ENCODE measurements around the gene RFTN1. TPM values are rescaled to one million over a fixed set of nuclear protein-coding genes. Genes with fewer than 3 reads are reported as not detected.
"Not testable (repeated sequence)": the region's sequence is repeated elsewhere in the genome, so short reads cannot be mapped to it uniquely, and the experiment has no call there.

RFTN1 gene
- total RNA-seq, 1 experiment from 2014 or later: 0.15 TPM

DNA sequence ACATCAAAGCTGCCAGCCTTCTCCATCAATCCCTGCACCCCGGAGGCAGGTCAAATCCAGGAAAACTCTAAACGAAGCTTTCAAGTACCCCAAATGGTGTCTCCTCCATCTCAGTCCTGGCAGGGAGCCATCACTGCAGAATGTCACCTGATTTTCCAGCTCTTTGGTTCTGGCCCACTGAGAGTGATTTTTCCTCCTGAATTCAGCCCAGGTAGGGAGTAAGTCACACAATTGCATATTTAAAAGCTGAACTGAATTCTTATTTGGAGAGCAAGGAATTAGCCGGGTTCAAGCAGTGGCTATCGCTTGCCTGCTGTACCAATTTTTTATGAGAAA lies 5.3 kb downstream of the RFTN1 start:
- DNase-seq (ENCODE audit: extremely low read depth, low read depth): no peak

DNA sequence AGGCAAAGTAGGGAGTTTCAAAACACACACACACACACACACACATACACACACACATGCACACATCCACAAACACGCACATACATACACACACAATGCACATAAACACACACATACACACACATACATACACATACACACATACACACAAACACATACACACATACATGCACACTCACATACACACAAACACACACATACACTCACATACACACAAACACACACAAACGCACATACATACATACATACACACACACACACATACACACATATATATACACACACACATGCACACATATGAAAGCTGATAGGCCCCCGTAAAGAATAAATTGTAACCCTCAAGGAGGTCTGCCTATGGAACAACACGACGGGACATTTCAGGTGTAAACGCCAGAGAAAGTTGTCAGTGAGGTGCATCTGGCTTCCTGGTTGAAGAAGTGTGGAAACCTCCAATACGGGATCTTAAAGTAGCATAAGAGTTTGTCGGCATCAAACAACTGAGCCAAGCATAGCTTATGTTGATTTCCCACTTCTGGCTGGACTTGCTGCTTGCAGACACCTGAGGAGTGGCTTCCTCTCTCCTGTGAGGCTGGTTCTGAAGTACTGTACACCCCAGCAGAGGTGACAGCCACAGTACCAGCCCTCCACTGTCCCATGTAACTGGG lies 5.8 kb downstream of the RFTN1 start:
- no peak for DNase-seq (ENCODE audit: extremely low read depth, low read depth)

DNA sequence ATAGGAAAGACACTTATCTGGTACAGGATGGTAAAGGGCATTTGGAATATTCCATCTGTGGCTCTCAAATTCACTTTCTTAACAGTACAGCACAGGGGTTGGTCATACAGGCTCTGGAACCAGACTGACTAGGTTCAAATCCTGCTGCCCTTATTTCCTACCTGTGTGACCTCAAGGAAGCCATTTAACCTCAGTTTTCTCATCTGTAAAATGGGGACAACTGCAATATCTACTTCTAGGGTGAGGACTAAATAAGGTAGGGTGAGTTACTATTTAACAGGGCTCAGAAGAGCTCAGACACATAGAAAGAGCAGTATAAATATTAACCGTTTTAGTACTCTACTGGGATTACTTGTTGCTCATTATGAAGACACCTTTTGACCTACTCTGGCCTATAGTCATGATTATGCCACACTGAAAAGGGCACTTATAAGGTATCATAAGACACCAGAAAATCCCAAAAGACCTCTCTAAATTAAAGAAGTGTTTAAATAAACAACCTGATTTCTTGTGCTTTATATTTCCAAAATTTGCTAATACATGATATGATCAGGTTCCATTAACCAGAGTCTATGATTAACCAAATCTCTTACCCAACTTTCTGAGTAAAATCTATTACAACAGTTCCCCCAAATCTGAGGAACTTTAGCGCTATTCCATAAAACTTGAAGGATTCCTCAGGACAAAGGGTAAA lies 6.5 kb downstream of the RFTN1 start:
- DNase-seq (ENCODE audit: extremely low read depth, low read depth): no peak

DNA sequence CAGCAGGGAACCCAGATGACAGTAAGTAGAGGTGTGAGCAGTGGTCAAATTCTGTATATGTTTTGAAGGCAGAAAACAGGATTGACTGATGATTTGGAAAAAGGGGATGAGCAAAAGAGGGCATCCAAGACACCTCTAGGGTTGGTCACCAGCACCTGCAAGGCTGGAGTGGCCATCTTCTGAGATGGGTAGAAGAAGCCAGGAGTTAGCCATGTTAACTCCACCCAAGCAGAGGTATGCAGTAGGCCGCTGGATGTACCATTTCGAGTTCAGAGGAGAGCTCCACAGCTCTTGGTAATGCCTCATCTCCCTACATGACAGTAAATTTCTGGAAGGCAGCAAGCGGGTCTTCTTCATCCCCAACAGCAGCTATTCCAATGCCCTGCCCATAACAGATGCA lies 7.0 kb downstream of the RFTN1 start:
- DNase-seq (ENCODE audit: extremely low read depth, low read depth): no peak

DNA sequence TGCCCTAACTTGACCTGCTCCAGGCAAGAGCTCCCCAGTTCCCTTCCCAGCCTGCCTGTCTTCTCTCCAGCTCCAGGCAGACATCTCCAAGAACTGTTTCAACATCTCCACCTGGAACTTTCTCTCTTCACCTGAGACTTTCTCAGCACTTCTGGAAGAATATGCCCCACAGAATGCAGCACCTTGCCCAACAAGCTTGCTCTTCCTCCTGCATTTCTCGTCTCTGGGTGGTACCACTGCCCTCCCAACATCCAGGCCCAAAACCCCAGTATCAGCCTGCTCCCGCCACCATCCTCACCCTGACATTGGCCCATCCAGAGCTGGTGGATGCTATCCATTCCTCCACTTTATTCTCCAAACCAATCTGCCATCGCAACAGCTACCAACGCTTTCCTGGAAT lies 8.8 kb downstream of the RFTN1 start:
- DNase-seq (ENCODE audit: extremely low read depth, low read depth): no peak

DNA sequence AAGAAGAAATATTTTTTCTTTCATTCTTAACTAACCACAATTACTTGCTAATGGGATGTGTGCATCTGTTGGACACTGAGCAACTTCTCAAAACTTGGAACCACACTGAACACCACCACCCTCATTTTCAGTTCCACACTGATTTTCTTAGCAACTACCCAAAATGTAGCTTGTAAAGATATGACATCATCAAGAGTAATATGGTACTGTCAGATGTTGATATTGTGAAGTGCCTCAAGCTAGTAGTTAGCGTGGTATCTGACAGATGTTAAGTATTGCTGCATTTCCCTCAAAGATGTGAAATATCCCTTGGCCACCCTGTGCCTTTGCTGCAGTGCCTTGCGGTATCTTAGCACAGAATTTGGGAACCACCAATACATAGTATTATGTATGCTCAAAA lies 9.3 kb downstream of the RFTN1 start:
- DNase-seq (ENCODE audit: extremely low read depth, low read depth): no peak

DNA sequence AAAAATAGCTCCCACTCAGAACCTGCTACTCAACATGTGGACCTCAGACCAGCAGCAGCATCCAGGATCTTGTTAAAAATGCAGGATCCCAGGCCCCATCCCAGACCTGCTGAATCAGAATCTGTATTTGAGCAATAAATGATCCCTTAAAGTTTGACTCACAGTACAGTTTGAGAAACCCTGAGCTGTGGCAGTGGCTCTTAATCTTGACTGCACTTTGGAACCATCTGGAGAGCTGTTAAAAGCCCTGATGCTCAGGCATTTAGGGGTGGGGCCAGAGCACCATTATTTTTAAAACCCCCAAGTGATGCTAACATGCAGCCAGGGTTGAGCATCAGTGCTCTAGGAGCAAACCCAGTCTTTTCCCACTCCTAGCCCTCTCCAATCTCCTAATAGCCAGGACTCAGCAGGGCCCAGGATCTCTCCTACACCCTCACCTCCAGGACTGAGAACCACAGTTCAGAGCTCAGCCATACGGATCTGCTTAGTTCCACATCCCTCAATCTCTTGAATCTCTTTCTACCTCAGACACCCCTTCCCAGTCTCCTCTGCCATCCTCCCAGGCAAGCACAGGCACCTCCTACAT lies 10.2 kb downstream of the RFTN1 start:
- no peak for DNase-seq (ENCODE audit: extremely low read depth, low read depth)

DNA sequence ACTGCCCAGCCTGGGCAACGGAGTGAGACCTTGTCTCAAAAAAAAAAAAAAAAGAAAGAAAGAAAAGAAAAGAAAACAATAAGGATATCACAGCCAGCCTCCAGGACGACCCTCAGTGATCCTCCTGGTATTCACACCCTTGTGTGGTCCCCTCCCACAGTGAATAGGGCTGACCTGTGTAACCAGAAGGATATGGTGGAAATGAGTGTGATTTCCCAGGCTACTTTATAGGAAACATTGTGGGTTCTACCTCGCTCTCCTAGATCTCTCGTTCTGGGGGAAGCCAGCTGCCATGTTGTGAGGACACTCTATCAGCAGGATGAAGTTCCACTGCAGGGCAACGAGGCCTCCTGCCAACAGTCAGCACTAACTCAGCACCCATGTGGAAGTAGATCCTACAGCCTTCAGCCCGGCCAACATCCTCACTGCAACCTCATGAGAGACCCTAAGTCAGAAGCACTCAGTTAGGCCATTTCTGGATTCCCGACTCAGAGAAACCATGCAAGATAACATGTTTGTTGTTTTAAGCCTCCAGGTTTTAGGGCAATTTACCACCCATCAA lies 11.1 kb downstream of the RFTN1 start:
- DNase-seq (ENCODE audit: extremely low read depth, low read depth): no peak

DNA sequence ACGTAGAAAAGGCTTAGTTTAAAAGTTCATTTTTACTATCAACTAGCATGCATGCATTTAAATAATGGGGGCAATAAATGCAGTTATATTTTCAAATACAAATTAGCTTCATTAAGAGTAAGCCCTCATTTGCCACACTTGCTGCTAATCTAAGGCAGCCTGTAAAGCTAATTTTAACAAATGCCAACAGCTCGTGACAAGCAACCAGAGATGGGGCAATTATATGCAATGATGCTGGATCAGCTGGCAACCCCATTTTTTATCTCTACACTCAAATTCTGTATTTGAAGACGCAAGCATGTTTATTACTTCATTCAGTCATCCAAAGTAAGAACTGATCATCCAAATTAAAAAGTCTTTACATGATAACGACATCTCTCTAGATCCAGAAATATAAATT lies 12.1 kb downstream of the RFTN1 start:
- no peak for DNase-seq (ENCODE audit: extremely low read depth, low read depth)

DNA sequence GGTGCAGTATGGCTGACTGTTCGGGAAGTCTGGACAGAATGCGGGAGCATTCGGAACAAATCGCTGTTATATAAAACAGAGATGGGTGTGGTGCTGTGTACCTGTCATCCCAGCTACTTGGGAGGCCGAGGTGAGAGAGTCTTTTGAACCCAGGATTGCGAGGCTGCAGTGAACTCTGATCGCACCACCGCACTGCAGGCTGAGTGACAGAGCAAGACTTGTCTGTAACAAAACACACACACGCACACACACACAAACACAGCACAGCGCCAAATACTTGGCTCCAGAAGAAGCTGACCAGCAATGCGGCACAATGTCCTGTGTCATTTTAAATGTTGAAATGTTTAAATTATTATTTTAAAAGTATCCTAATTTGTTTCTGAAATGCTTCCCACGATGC lies 12.6 kb downstream of the RFTN1 start:
- DNase-seq (ENCODE audit: extremely low read depth, low read depth): no peak

DNA sequence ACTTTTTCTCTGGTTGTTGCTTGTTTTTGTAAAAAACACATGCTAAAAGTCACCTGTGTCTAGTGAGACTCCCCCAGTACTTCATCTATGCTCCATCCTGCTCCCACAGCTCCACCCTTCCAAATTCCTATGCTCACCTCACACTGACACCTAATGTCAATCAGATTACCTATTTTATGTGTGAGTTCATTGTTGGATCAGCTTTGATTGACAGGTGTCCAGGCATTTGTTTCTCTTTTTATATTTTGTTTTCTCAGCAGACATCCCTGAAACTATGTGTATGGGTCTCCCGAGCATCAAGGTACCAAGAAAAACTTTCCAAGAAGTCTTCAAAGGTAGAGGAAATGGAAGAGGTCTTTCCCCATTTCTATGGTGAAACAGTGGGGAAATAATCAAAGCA lies 13.4 kb downstream of the RFTN1 start:
- no peak for DNase-seq (ENCODE audit: extremely low read depth, low read depth)

DNA sequence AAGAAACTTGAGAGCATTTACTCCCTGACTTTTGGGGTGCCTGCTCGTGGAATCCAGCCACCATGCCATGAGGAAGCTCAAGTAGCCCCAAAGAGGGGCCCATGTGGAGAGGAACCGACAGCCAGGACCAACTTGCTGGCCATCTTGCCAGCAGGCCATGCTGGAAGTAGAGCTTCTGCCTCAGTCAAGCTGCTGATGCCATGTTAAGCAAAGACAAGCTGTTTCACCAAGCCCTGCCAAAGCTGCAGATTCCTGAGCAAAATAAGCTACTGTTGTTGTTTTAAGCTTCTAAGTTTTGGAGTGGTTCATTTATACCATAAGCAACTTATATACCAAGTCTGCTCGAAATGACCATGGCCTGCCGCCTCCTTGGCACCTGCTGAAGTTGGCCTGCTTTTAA lies 14.1 kb downstream of the RFTN1 start:
- DNase-seq (ENCODE audit: extremely low read depth, low read depth): no peak

DNA sequence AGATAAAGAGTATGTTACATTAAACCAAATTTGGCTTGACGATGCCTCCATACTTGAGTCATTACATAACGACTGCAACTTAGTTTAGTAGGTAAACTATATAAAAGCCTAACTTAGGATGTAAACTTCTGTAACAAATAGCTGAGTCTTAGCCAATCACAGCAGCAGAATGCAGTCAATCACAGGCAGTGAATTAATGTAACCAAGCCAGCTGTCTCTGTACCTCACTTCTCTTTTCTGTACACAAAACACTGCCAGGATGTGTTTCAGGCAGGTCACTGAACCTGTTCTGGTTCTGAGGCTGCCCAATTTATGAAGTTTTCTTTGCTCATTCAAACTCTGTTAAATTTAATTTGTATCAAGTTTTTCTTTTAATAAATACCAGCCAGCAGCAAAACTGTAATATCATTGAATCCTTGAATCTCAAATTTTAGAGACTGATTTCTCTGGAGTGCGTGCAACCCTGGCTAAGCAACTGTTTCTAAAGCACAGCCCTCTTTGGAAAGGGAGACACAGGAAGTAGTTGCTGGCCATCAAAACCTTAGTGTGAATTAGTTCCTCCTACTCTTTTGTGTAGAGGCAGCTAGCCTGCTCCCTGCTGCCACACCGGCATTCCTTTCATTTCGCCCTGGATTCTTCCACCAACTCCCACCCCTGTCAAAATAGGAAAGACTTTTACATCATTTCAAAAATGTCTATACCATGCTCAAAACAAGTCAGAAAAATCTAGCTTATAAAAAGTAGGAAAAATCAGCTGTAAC lies 15.2 kb downstream of the RFTN1 start:
- DNase-seq (ENCODE audit: extremely low read depth, low read depth): no peak

DNA sequence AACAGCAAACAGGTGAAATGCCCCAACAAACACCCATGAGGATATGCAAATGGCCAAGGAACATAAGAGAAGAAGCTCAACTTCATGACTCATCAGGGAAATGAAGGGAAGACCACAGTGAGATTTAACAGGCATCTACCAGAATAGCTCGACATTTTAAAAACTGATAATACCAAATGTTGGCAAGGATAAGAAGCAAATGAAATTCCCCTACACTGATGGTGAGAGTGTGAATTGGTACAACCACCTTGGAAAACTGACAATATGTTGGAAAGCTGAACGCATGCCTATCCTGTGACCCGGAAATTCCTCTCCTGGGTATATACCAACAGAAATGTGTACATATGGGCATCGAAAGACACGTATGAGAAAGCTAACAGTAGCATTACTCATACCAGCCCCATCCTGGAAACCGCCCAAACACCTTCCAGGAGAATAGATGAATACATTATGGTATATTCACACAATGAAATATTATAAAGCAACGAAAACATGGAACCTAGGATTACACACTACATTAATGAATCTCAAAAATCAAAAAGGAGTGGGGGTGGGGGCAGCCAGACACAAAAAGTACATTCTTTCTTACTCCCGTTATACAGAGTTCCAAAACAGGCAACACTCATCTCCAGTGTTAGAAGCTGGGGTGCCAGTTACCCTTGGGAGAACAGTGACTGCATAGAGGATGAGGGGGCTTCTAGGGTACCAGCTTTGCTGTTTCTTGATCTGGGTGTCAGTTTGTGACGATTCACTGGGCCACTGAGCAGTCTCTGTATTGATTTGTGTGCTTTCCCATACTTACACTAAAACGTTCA lies 16.9 kb downstream of the RFTN1 start:
- DNase-seq (ENCODE audit: extremely low read depth, low read depth): no peak

DNA sequence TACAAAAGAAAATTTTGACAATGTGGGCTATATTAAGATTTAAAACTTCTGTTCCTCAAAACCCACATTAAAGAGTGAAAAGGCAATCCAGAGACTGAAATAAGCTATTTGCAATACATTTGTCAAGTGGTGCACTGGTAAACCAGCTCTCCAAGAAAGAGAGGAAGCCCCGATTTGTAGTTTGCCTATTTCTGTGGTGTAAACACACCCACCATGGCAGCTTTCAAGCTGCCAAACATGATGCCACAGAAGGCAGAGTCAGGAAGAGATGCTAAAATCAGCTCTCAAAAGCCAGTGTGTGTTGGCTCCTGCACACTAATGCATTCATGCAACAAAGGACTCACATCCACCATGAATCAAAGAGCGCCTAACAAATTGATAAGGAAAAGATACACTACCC lies 17.5 kb downstream of the RFTN1 start:
- DNase-seq (ENCODE audit: extremely low read depth, low read depth): no peak

DNA sequence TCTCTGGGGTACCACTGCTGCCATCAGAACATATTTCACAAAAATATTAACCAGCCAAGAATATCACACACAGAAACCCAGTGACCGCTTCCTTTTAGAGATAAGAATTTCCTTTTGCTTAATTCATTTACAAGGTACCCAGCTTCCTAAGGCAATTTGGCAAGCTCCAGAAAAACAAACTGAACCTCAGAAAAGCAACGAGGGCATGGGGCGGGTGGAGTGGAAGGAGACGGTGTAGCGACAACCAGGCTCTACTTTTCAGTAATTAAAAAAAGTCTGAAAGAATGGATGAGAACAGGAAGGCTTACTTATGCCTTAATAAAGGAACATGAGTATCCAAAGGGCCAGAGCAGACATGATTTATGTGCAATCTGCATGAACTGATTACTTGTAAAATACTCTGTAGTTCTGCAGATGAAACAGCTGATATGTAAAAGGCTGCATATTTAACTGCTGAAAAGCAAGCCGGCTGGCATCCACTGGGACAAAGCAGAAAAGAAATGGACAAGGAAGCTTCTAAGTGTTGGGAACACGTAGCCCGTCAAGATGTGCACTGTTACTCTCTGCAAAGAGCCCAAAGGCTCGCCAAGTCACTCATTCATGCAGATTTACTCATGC lies 18.6 kb downstream of the RFTN1 start:
- no peak for DNase-seq (ENCODE audit: extremely low read depth, low read depth)

DNA sequence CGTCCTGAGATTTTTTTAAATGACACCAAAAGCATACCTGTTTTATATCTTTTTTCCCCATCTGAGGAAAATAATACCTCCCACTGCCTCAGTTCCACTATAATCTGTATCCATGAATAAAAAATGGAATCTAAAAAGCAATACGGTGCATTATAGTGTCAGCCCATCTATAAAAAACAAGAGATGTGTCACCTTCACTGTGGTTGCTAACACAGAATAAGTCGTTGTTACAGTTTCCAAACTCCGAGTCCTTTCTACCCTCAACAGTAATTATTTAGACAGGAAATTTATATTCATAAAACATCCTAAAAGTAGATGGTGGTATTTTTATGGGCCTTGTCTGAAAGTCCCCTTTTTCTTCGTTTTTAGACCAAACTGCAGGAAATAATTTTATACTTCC lies 19.4 kb downstream of the RFTN1 start:
- DNase-seq (ENCODE audit: extremely low read depth, low read depth): no peak

DNA sequence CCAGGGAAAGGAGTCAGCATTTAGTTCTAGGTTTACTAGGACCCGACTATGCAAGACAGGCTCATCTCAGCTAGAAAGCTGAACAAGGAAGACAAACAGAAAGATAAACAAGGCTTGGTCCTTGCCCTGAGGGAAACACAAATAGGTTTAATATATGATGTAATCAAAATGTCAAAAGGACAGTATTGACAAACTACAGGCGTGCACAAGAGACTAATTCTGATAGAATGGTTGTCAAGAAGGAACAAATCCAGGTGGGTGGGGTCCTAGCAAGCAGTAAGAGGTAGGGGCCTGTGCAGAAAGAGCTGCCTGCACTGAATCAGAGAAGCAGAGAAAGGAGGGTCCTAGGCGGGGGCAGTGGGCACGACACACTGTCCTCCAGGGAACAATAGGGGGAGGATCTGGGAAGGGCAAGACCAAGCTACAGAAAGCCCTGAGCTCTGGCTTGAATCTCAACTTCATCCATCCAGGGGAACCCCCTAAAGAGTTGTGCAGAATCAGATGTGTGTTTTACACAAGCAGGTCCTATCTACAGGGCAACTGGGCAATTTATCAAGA lies 23.4 kb downstream of the RFTN1 start:
- no peak for DNase-seq (ENCODE audit: extremely low read depth, low read depth)

DNA sequence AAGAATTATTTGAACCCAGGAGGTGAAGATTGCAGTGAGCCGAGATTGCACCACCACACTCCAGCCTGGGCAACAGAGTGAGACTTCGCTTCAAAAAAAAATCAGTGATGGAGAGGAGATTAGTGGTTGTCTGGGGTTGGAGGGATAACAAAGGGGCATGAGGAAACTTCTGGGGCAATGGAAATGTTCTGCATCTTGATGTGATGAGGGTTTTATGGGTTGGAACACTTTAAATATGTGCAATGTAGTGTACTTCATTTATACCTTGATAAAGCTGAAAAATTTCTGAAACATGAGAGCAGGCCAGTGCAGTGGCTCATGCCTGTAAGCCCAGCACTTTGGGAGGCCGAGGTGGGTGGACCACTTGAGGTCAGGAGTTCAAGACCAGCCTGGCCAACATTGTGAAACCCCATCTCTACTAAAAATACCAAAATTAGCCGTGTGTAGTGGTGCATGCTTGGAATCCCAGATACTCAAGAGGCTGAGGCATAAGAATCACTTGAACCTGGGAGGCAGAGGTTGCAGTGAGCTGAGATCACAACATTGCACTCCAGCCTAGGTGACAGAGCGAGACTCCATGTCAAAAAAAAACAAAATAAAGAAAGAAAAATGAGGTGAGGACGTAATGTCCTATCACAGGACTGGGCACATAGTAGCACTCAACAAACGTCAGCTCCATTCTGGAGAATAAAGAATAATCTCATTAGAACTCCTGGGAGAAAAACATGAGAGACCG lies 24.0 kb downstream of the RFTN1 start:
- DNase-seq (ENCODE audit: extremely low read depth, low read depth): not testable (repeated sequence)

Data from NCI-H460 (cell line).